GM13976 (cell line): ENCODE data around the gene ZNF184.
"Not testable (repeated sequence)": the region's sequence is repeated elsewhere in the genome, so short reads cannot be mapped to it uniquely, and the experiment has no call there.

Experiments
- DNase-seq: peaks from one replicate; pipeline ENCODE4 v3.0.0; 2012; ENCODE audit warnings: low spot score
- CTCF ChIP-seq: IDR thresholded peaks from 2 replicates; pipeline ENCODE4 v1.5.1; 2012; ENCODE audit warnings: borderline replicate concordance, mild to moderate bottlenecking; ENCODE audit not compliant: insufficient read depth; ENCODE audit errors: extremely low read depth, missing control alignments, control extremely low read depth
- in situ Hi-C: fragments of 300-500 bp; cut with MboI; formaldehyde crosslinking; loops from one replicate; pipeline ENCODE4 v1.12.0; 2022; ENCODE audit warnings: low sequenced_read_pairs, mixed read lengths, inconsistent platforms; ENCODE audit not compliant: unreplicated experiment

Gene ZNF184

DNA sequence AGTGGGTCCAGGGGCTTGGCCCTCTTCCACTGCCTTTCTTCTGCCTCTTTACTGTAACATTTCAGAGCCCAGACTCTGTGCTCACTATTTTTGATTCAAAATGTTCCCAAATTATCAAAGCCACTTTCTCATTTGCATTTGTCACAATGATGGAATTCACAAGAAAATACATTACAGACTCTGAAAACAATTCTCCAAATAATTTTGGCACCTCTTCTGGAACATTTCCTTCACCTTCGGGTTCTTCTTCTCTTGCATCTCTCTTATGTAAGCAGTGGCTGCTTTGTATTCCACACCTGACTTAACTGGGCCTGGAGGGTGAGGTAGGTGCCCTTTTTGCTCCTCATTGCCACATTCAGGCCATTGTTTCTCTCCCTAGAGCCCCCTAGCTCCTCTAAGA is 30.0 kb downstream of the ZNF184 start:
- DNase-seq = no peak
- TF ChIP-seq CTCF = no peak
- in situ Hi-C loops = no loop called here

DNA sequence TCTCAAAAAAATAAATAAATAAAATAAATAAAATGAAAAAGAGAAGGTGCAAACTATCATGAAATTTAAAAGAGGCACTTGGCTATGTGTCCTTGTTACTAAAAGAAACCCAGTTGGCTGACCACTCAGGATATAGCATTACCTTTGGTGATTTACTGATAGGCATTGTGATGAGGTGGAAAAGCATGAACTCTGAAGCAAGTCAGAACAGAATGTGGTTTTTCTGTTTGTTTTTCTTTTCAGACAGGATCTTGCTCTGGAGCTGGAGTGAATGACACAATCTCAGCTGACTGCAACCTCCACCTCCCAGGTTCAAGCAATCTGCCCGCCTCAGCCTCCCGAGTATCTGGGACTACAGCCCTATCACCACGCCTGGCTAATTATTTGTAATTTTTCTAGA is 31.9 kb downstream of the ZNF184 start:
- no peak for DNase-seq
- no peak for TF ChIP-seq CTCF
- in situ Hi-C loops = no loop called here

- in situ Hi-C loops = no loop called here
- no peak for TF ChIP-seq CTCF
- no peak for DNase-seq
Measured at GRCh38 chr6:27439371-27439770, 33.5 kb downstream of the ZNF184 start.

DNA sequence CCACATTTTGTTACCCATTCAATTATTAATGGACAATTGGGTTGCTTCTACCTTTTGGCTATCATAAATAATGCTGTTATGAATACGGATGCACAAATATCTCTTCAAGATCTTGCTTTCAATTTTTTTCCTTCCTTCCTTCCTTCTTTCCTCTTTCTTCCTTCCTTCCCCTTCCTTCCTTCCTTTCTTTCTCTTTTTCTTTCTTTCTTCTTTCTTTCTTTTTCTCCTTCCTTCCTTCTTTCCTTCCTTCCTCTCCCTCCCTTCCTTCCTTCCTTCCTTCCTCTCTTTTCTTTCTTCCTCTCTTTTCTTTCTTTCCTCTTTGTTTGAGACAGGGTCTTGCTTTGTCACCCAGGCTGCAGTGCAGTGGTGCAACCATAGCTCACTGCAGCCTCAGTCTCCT is 39.2 kb downstream of the ZNF184 start:
- TF ChIP-seq CTCF = no peak
- in situ Hi-C loops = no loop called here
- no peak for DNase-seq

GRCh38 chr6:27428966-27429365 is 43.9 kb downstream of the ZNF184 start:
- TF ChIP-seq CTCF = no peak
- in situ Hi-C loops = no loop called here
- no peak for DNase-seq

GRCh38 chr6:27428502-27428901 is 44.4 kb downstream of the ZNF184 start:
- DNase-seq = no peak
- TF ChIP-seq CTCF = no peak
- in situ Hi-C loops = no loop called here

GRCh38 chr6:27426045-27426620 is 46.8 kb downstream of the ZNF184 start:
- no peak for TF ChIP-seq CTCF
- no peak for DNase-seq
- in situ Hi-C loops = no loop called here

- DNase-seq, in situ Hi-C loops: not testable (repeated sequence)
Measured at GRCh38 chr6:27424851-27425250, 48.1 kb downstream of the ZNF184 start.
